NK-92 (cell line): ENCODE data around the gene SOX1.

Experiments used
- DNase-seq: peaks from one replicate; lab custom pipeline; 2025; ENCODE audit not compliant: unreplicated experiment; lab: John Stamatoyannopoulos, UW

Gene SOX1

DNA sequence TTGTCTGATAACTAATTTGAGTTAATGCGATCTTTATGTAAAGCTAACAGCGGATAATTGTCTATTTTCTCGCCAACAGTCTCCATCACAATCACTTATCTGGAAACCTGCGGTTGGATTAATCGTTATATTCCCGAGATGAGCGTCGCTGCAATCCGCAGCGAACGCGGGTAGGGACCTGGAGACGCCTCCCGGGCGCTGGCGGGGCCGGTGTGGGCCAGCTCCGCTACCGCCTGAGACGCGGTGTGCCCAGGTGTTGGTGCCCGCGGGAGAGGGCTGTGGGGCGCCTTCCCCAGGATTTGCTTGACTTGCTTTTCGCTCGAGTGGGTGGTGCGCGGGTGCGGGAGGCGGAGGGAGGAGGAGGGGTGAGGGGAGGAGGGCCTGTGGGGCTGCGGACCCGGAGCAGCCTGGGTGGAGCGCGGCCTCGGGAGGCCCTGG is 38.3 kb downstream of the SOX1 start:
- DNase-seq = no peak

DNA sequence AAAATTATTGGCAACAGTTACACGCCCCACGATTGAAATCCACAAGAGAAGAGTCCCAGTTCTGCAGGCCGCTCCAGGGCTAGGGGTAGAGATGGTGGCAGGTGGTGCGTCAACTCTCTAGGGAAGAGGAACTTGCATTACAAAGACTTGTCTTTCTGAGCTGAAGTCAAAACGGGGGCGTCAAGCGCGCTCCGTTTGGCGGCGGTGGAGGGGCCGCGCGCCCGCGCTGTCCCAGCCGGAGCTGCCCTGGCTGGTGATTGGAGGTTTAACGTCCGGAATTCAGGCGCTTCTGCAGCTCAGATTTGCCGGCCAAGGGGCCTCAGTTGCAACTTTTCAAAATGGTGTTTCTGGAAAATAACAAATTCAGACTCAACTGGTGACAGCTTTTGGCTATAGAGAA is 38.9 kb downstream of the SOX1 start:
- no peak for DNase-seq

DNA sequence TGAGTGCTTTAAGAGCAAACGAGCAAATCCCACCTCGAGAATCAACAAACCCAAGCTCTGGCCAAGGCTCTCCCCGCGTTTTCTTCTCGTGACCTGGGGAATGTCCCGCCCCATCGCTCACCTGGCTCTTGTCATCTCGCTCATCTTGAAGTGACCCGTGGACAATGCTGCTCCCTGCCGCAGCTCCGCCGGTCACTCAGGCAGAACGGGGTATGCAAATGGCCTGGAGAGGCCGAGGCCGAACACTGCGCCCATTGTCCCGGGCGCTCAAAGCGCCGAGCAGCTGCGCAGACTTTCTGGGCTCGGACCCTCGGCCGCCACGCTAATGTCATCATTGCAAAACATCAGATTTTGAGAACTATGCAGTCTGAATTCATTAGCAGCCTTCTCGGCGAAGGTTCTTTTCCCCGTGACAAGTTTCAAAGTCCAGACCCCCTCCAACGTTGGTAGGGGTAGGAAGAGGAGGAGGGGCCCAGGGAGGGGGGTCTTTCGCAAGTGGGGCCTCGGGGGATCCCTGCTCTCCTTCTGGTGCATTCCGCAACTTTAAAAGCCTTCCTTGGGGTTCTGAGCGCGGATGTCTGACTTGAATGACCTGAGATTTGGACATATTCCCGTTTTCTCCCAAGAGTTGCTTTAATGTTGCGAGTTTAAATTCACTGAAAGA is 39.7 kb downstream of the SOX1 start:
- no peak for DNase-seq

- DNase-seq = no peak
Measured at GRCh38 chr13:112107289-112107688, 40.3 kb downstream of the SOX1 start.

DNA sequence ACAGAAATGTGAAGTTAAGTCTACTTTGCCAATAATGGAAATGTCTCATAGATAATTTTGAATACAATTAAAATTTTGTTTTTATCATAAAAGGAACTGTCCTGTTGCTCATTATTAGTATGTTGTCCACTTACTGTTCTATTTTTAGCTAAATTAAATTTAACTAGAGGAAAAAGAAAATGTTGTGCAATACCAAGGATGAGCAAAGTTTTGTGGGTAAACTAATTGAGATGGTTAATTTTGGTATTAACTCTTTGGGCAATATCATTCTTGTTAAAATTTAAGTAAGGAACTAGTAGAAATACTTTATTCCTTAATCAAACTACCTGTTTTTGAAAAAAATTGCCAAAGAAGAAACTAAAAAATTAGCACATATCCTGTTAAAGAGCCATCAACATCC is 43.5 kb downstream of the SOX1 start:
- DNase-seq = no peak

GRCh38 chr13:112111239-112111857 is 44.4 kb downstream of the SOX1 start:
- DNase-seq = no peak

GRCh38 chr13:112112534-112113276 is 45.8 kb downstream of the SOX1 start:
- no peak for DNase-seq

GRCh38 chr13:112113348-112113747 is 46.4 kb downstream of the SOX1 start:
- no peak for DNase-seq

DNA sequence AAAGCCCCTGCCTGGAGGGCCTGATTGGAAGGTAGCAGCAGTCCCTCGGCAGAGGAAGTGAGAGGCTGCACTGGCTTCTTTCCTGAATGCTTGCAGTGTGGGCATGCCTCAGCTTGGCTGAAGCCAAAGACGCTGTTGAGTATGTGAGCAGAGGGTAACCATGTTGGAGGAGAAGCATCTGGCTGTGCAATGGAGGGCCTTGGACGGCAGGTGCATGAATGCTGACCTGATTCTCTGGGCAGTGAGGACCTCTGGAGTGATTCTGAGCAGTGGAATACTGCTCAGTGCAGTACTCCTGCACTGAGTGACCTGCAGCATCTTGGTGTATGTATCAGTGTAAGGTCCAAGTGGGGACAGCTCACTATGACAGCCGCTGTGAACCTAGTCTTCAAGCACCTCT is 46.9 kb downstream of the SOX1 start:
- no peak for DNase-seq

GRCh38 chr13:112114391-112114790 is 47.4 kb downstream of the SOX1 start:
- DNase-seq = no peak

GRCh38 chr13:112115403-112116091 is 48.6 kb downstream of the SOX1 start:
- DNase-seq = no peak

GRCh38 chr13:112116187-112116950 is 49.4 kb downstream of the SOX1 start:
- DNase-seq = no peak

- DNase-seq = no peak
Measured at GRCh38 chr13:112117258-112117954, 50.5 kb downstream of the SOX1 start.

- no peak for DNase-seq
Measured at GRCh38 chr13:112117955-112118302, 51.0 kb downstream of the SOX1 start.

DNA sequence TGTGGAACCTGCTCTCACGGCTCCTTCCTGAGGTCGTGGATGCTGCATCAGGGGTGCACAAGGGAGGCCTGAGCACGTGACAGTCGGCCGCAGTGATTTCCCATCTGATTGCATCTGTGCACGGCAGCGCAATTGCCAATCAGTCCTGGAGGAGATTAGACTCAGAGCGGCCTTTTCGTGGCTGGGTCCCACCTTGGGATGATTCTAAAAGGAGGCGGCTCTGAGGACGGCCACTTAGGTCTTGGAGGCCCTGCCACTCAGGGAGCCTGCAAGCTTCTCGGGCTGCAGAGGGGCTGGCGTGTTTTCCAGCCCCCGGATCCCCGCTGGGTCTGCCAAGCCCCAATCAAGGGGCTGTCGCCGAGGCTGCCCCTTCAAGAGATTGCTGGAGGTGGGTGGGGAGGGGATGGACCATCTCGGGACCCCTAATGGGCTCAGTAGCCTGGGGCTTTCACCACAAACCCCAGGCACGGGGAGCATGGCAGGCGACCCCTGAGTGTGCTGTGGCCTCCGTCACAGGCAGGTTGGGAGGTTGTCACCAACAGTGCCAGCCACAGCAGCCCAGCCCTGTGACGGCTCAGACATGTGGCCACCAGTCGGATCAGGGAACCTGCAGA is 51.6 kb downstream of the SOX1 start:
- DNase-seq = no peak

DNA sequence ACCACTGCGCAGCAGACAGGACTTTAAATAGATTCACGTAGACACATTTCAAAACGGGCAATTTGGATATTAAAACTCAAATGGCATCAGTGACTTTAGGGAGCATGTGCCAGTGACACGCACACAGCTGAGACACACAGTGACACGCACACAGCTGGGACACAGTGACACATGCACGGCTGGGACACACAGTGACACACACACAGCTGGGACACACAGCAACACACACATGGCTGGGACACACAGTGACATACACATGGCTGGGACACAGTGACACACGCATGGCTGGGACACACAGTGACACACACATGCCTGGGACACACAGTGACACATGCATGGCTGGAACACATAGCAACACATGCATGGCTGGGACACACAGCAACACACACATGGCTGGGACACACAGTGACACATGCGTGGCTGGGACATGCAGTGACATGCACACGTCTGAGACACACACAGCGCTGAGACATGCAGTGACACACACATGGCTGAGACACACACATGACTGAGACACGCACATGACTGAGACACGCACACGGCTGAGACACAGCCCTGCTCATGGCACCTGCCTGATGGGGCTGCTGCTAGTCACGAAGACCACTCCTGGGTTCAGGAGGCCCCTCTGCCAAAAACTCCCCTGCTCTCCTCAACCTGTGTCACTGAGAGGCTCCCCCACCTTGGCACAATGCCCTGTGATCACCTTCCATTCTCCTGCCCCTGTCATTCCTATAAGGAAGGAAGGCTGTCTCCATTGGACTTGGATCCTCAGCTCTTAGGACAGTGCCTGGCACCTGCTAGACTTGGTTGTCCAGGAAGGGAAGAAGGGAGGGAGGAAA is 52.5 kb downstream of the SOX1 start:
- DNase-seq = no peak

DNA sequence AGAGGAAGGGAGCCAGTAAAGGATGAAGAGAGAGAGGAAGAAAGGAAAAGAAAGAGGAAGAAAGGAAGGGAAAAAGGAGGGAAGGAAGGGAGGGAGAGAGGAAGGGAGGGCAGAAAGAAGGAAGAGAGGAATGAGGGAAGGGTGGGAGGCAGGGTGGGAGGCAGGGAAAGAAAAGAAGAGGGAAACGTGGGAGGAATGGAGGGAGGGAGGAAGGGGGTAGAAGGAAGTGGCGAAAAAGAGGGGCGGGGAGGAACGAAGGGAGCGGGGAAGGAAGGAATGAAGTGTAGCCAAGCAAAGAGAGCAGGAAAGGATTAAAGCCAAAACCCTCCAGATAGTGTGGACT is 53.1 kb downstream of the SOX1 start:
- no peak for DNase-seq
